ENCODE measurements around the gene FAF1.

Gene FAF1

GRCh38 chr1:50420689-50421365 lies 539.2 kb downstream of the FAF1 start:
- ChIA-PET POLR2A (no interaction called here), CTCF (no interaction called here)
- DNase-seq (ENCODE audit: low read depth, low spot score) = no peak
- TF ChIP-seq CTCF (IDR thresholded peaks at IDR 0.05; ENCODE audit: insufficient read depth, low read length, missing control alignments) = no peak
- no peak overlapping the region for H3K4me3 ChIP-seq (ENCODE audit: low read depth, low read length)

GRCh38 chr1:50419907-50420677 lies 540.0 kb downstream of the FAF1 start:
- no peak overlapping the region for H3K4me3 ChIP-seq (ENCODE audit: low read depth, low read length)
- no peak for DNase-seq (ENCODE audit: low read depth, low spot score)
- ChIA-PET CTCF (interaction anchor here (1.5 kb wide), 1 partner anchor 9 kb away, joined by 3 read pairs; no protein-coding TSS in a partner anchor), POLR2A (no interaction called here)
- no peak for TF ChIP-seq CTCF (IDR thresholded peaks at IDR 0.05; ENCODE audit: insufficient read depth, low read length, missing control alignments)

- ChIA-PET POLR2A (no interaction called here), CTCF (interaction anchor here (1.5 kb wide), 1 partner anchor 10 kb away, joined by 3 read pairs; no protein-coding TSS in a partner anchor)
- no peak for DNase-seq (ENCODE audit: low read depth, low spot score)
- peak; percentile 13 for TF ChIP-seq CTCF (IDR thresholded peaks at IDR 0.05; ENCODE audit: insufficient read depth, low read length, missing control alignments)
- no peak overlapping the region for H3K4me3 ChIP-seq (ENCODE audit: low read depth, low read length)
These were observed 540.7 kb downstream of the FAF1 start for GRCh38 chr1:50419192-50419906.

DNA sequence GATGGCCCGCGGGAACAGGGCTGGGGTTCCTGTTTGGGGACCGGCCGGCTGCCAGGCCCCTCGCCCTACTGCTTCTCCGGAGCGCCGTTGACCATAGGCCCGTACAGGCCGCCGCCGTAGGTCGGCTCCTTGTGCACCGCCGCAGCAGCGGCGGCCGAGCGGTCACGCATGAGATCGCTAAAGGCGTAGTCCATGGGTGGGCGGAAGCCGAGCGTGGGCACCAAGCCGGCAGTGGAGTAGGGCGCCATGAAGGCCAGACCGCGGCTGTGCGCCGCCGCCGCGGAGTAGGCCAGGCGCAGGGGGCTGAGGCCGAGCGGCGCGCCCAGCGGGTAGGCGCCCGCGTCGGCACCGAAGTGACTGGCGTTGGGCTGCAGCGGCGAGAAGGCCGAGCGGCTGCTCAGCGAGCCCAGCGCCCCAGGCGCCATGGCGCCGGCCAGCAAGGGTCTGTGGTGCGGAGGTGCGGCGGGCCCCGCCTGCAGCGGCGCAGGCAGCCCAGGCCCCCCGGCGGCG lies 541.4 kb downstream of the FAF1 start:
- DNase-seq (ENCODE audit: low read depth, low spot score) = no peak
- POLR2A ChIA-PET = no interaction called here
- peak overlapping the region; percentile 18; the same call in 1 of the 2 replicates for H3K4me3 ChIP-seq (ENCODE audit: low read depth, low read length)
- no peak for TF ChIP-seq CTCF (IDR thresholded peaks at IDR 0.05; ENCODE audit: insufficient read depth, low read length, missing control alignments)
- CTCF ChIA-PET = interaction anchor here (1.5 kb wide), 1 partner anchor 10 kb away, joined by 3 read pairs; no protein-coding TSS in a partner anchor

DNA sequence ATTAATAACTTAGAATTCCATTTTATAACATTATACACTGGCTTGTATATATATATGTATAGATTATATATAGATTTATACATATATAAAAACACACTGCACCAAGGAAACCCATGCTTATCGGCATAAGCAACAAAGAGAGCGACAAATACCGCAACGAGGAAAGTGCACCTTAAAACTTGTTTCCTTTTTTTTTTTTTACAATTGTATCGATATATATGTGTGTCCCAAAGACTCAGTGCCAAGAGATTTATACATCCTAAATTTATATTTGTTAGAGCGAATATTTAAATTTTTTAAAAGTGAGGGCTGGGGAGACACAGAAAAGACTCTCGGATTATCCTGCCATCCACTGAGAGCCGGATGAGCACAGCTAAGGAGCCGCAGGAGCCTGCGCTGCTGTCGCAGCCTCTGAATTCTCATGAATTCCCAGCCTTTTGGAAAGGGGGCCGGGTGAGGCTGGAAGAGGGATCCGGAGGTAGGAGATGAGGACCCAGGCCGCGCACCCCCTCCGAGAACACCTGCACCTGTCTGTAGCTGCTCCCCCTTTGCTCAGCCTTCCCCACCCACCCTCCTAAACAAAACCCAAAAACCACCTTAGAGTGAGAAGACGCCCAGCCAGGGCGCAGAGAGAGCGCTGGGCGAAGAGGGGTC lies 542.0 kb downstream of the FAF1 start:
- CTCF ChIA-PET = no interaction called here
- no peak overlapping the region for H3K4me3 ChIP-seq (ENCODE audit: low read depth, low read length)
- POLR2A ChIA-PET = no interaction called here
- DNase-seq (ENCODE audit: low read depth, low spot score) = no peak
- no peak for TF ChIP-seq CTCF (IDR thresholded peaks at IDR 0.05; ENCODE audit: insufficient read depth, low read length, missing control alignments)
